Endothelial cell of umbilical vein (primary cell): Measurements from ENCODE around the gene GUCA2A. TPM values are rescaled to one million over a fixed set of nuclear protein-coding genes. Genes with fewer than 3 reads are reported as not detected.

Source experiments
- BruUV-seq: library from RNA; stranded (reverse); fragments of 400-500 nt; replicated peaks from 2 replicates; lab custom pipeline; 2021; lab: Mats Ljungman, UMichigan
- CTCF ChIA-PET: fragments of 300-600, 350-600 bp; sonication (Branson Sonifier 250); formaldehyde crosslinking; loops from one replicate; lab custom pipeline; 2021; ENCODE audit warnings: antibody characterized with exemption, inconsistent platforms; lab: Charles Lee
- POLR2A ChIA-PET: fragments of 300-600, 350-600 bp; sonication (Branson Sonifier 250); formaldehyde crosslinking; loops from one replicate; lab custom pipeline; 2021; ENCODE audit warnings: antibody characterized with exemption, inconsistent platforms; lab: Charles Lee
- DNase-seq: peaks from one replicate; pipeline ENCODE4 v3.0.0-alpha.2; 2011; ENCODE audit warnings: low read depth, low spot score
- FAIRE-seq: peaks from 2 replicates; lab custom pipeline; 2011; peaks lifted over from hg19 to GRCh38; lab: Jason Lieb, UNC
- H2AFZ ChIP-seq: 2 replicates; pipeline ENCODE4 v1.6.0; 2012; ENCODE audit warnings: low read depth, low read length, control low read depth, inconsistent platforms
- H3K27ac ChIP-seq: 2 replicates; pipeline ENCODE4 v1.5.1; 2011; ENCODE audit warnings: low read depth, mild to moderate bottlenecking, control low read depth, low read length, moderate library complexity; ENCODE audit not compliant: insufficient read depth
- H3K27me3 ChIP-seq, 2 experiments: 2 replicates each; pipeline versions ENCODE4 v1.6.0 to v1.6.1; 2011; ENCODE audit warnings: low read length in 2 of 2, mixed read lengths in 1 of 2; ENCODE audit not compliant: control insufficient read depth in 2 of 2, insufficient read depth in 2 of 2
- H3K36me3 ChIP-seq, 2 experiments: 2 replicates in 1 of 2; 3 replicates in 1 of 2; pipeline ENCODE4 v1.5.1; 2011; ENCODE audit warnings: low read length in 2 of 2, mild to moderate bottlenecking in 1 of 2, moderate library complexity in 1 of 2; ENCODE audit not compliant: control insufficient read depth in 2 of 2, insufficient read depth in 2 of 2; ENCODE audit errors: extremely low read depth in 1 of 2
- H3K4me1 ChIP-seq: 3 replicates; pipeline ENCODE4 v1.5.1; 2011; ENCODE audit warnings: mild to moderate bottlenecking, low read length; ENCODE audit not compliant: control insufficient read depth, insufficient read depth; ENCODE audit errors: extremely low read depth
- H3K4me2 ChIP-seq: 2 replicates; pipeline ENCODE4 v1.6.1; 2011; ENCODE audit warnings: low read length, control low read depth, mixed read lengths; ENCODE audit not compliant: insufficient read depth
- H3K4me3 ChIP-seq, 3 experiments: fragments of 200-600 bp in 1 of 3; sonication (generic), shearing (Covaris generic) in 1 of 3; replicated peaks in 1 of 3; 2 replicates each; pipeline ENCODE4 v1.5.1; 2011 to 2016; ENCODE audit warnings: control low read depth in 3 of 3, low read length in 3 of 3, mild to moderate bottlenecking in 2 of 3, inconsistent platforms in 1 of 3, low read depth in 1 of 3, moderate library complexity in 1 of 3; ENCODE audit not compliant: insufficient read depth in 1 of 3
- H3K79me2 ChIP-seq: 2 replicates; pipeline ENCODE4 v1.6.0; 2012; ENCODE audit warnings: low read length, inconsistent platforms; ENCODE audit not compliant: control insufficient read depth, insufficient read depth
- H3K9ac ChIP-seq: replicated peaks from 2 replicates; pipeline ENCODE3; 2011; ENCODE audit warnings: low read length, control low read depth; ENCODE audit not compliant: insufficient read depth; ENCODE audit errors: extremely low read depth
- H3K9me1 ChIP-seq: replicated peaks from 3 replicates; pipeline ENCODE4 v1.6.0; 2011; ENCODE audit warnings: mild to moderate bottlenecking, low read length; ENCODE audit not compliant: control insufficient read depth, insufficient read depth; ENCODE audit errors: extremely low read depth
- H3K9me3 ChIP-seq: replicated peaks from 2 replicates; pipeline ENCODE4 v1.5.1; 2012; ENCODE audit warnings: low read length, inconsistent platforms; ENCODE audit not compliant: control insufficient read depth, insufficient read depth
- H4K20me1 ChIP-seq: replicated peaks from 2 replicates; pipeline ENCODE3; 2011; ENCODE audit warnings: mild to moderate bottlenecking, low read length; ENCODE audit not compliant: control insufficient read depth, insufficient read depth; ENCODE audit errors: extremely low read depth
- CTCF ChIP-seq, 2 donors: IDR thresholded peaks; 1 replicate in 1 of 2; 2 replicates in 1 of 2; pipeline ENCODE4 v1.5.1; 2011; ENCODE audit warnings: low read length in 2 of 2, mild to moderate bottlenecking in 2 of 2, moderate library complexity in 2 of 2, control low read depth in 1 of 2, inconsistent platforms in 1 of 2, low read depth in 1 of 2; ENCODE audit not compliant: insufficient read depth in 1 of 2; ENCODE audit errors: extremely low read depth in 1 of 2
- EZH2 ChIP-seq: IDR thresholded peaks from 2 replicates; pipeline ENCODE4 v1.6.1; 2012; ENCODE audit warnings: borderline replicate concordance, low read depth, mild to moderate bottlenecking, moderate library complexity, low read length, inconsistent platforms; ENCODE audit not compliant: severe bottlenecking
- FOS ChIP-seq: IDR thresholded peaks from 2 replicates; pipeline ENCODE4 v1.6.1; 2011; ENCODE audit warnings: mild to moderate bottlenecking, low read length, moderate library complexity, borderline replicate concordance; ENCODE audit not compliant: insufficient read depth
- GATA2 ChIP-seq: IDR thresholded peaks from 2 replicates; pipeline ENCODE4 v1.7.0; 2011; ENCODE audit warnings: low read depth, mild to moderate bottlenecking, moderate library complexity, mixed read lengths, low read length; ENCODE audit not compliant: insufficient read length, insufficient read depth
- JUN ChIP-seq: IDR thresholded peaks from 2 replicates; pipeline ENCODE4 v1.6.1; 2011; ENCODE audit warnings: borderline replicate concordance, low read depth; ENCODE audit not compliant: insufficient read length, insufficient read depth
- MAX ChIP-seq: IDR thresholded peaks from 2 replicates; pipeline ENCODE4 v1.6.1; 2011; ENCODE audit not compliant: insufficient read depth, insufficient read length
- MYC ChIP-seq: IDR thresholded peaks from one replicate; pipeline ENCODE4 v1.6.1; 2011; ENCODE audit warnings: mild to moderate bottlenecking, low read depth, low read length
- POLR2A ChIP-seq: IDR thresholded peaks from 2 replicates; pipeline ENCODE4 v1.6.1; 2012; ENCODE audit warnings: low read depth, mild to moderate bottlenecking, control low read depth, low read length
- POLR2AphosphoS5 ChIP-seq: IDR thresholded peaks from 2 replicates; pipeline ENCODE4 v1.6.1; 2012; ENCODE audit warnings: low read depth, mild to moderate bottlenecking, control low read depth, low read length, moderate library complexity; ENCODE audit not compliant: insufficient read depth
- dilution Hi-C: fragments of 300-500 bp; cut with MboI; formaldehyde crosslinking; loops from one replicate; pipeline ENCODE4 v1.15.0; 2019; ENCODE audit warnings: low sequenced_read_pairs; ENCODE audit not compliant: extremely low pct_ligation_motif_present
- intact Hi-C: fragments of 100-400 bp; cut with micrococcal nuclease; formaldehyde crosslinking; loops from one replicate; pipeline ENCODE4 v1.10.0; 2022
- polyA plus RNA-seq, 4 experiments: library from polyadenylated mRNA; depleted of rRNA in 3 of 4; stranded (reverse) in 3 of 4; unstranded in 1 of 4; fragments of >200 nt; gene quantifications; 2 replicates each; pipeline versions ENCODE4 v1.2.1 to v1.2.3, GENCODE V29; 2011 to 2012; ENCODE audit warnings: missing spikeins in 1 of 4
- total RNA-seq: library from RNA; stranded (reverse); gene quantifications from 2 replicates; pipeline ENCODE4 v1.2.3, GENCODE V29; 2021

Gene GUCA2A
- total and polyA plus RNA-seq, 2 donors (not counting 3 experiments of a cell fraction or from before 2014, with no cell fraction given): not detected

GRCh38 chr1:42162181-42162580 is 2.4 kb downstream of the GUCA2A start:
- dilution Hi-C loops (no loop called here), intact Hi-C loops (no loop called here)
- Histone ChIP-seq H4K20me1 (no peaks in the 10 kb centered on the region), H3K79me2 (no peaks in the 10 kb centered on the region), H3K4me1 (peaks cover 5% of the 10 kb centered on the region), H3K27me3 (peaks cover 3 to 16% of the 10 kb centered on the region in 2 experiments), H3K27ac (no peak overlapping the region), H3K9me3 (no peaks in the 10 kb centered on the region), H3K9me1 (no peaks in the 10 kb centered on the region), H3K36me3 (no peaks in the 10 kb centered on the region), H2AFZ (no peak overlapping the region), H3K4me2 (no peak overlapping the region), H3K4me3 (no peak overlapping the region), H3K9ac (no peak overlapping the region)
- no TSS peak for BruUV-seq
- TF ChIP-seq MYC (no peak), CTCF (IDR thresholded peaks at IDR 0.05; ENCODE audit: extremely low read depth in 1 of 2, insufficient read depth in 1 of 2, low read depth in 1 of 2, low read length in 2 of 2) (no peak), JUN (no peak), MAX (no peak), GATA2 (no peak), POLR2A (no peak), POLR2AphosphoS5 (no peak), EZH2 (no peak), FOS (no peak)
- CTCF ChIA-PET: interaction anchor here (3.4 kb wide), 1 partner anchor 11 kb away, joined by 31 read pairs; no protein-coding TSS in a partner anchor
- DNase-seq (no peak), FAIRE-seq (no peak)
- POLR2A ChIA-PET: no interaction called here
